NB4 (cell line): ENCODE data around the gene SLC43A3.
"Not testable (repeated sequence)": the region's sequence is repeated elsewhere in the genome, so short reads cannot be mapped to it uniquely, and the experiment has no call there.

Source experiments
- DNase-seq: peaks from one replicate; pipeline ENCODE4 v3.0.0; 2010; ENCODE audit warnings: low read depth
- H3K4me3 ChIP-seq: one replicate; pipeline ENCODE4 v1.5.1; 2011; ENCODE audit warnings: mild to moderate bottlenecking, low read depth, low read length, moderate library complexity
- MAX ChIP-seq: IDR thresholded peaks from 2 replicates; pipeline ENCODE4 v1.6.1; 2011; ENCODE audit warnings: low read depth, low read length
- MYC ChIP-seq: IDR thresholded peaks from 2 replicates; pipeline ENCODE4 v1.6.1; 2011; ENCODE audit warnings: low read depth, low read length
- POLR2A ChIP-seq: IDR thresholded peaks from 2 replicates; pipeline ENCODE4 v1.6.1; 2011; ENCODE audit warnings: mild to moderate bottlenecking; ENCODE audit not compliant: insufficient read length; ENCODE audit errors: extremely low read depth
- TF ChIP-seq, protein P1 (sequence below): IDR thresholded peaks from one replicate; pipeline ENCODE4 v1.5.1; 2012; ENCODE audit warnings: low read depth, low read length

SLC43A3 gene

GRCh38 chr11:57458060-57458409, 31.1 kb upstream of the SLC43A3 start:
- TF ChIP-seq MYC = no peak
- no peak for TF ChIP-seq MAX
- TF ChIP-seq POLR2A = no peak
- TF ChIP-seq, protein P1, sequence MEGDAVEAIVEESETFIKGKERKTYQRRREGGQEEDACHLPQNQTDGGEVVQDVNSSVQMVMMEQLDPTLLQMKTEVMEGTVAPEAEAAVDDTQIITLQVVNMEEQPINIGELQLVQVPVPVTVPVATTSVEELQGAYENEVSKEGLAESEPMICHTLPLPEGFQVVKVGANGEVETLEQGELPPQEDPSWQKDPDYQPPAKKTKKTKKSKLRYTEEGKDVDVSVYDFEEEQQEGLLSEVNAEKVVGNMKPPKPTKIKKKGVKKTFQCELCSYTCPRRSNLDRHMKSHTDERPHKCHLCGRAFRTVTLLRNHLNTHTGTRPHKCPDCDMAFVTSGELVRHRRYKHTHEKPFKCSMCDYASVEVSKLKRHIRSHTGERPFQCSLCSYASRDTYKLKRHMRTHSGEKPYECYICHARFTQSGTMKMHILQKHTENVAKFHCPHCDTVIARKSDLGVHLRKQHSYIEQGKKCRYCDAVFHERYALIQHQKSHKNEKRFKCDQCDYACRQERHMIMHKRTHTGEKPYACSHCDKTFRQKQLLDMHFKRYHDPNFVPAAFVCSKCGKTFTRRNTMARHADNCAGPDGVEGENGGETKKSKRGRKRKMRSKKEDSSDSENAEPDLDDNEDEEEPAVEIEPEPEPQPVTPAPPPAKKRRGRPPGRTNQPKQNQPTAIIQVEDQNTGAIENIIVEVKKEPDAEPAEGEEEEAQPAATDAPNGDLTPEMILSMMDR = no peak
- DNase-seq = no peak
- H3K4me3 ChIP-seq = no peak overlapping the region

GRCh38 chr11:57457643-57458023, 30.7 kb upstream of the SLC43A3 start:
- no peak overlapping the region for H3K4me3 ChIP-seq
- TF ChIP-seq, protein P1 = no peak
- TF ChIP-seq MAX = no peak
- TF ChIP-seq MYC = no peak
- TF ChIP-seq POLR2A = no peak
- no peak for DNase-seq

DNA sequence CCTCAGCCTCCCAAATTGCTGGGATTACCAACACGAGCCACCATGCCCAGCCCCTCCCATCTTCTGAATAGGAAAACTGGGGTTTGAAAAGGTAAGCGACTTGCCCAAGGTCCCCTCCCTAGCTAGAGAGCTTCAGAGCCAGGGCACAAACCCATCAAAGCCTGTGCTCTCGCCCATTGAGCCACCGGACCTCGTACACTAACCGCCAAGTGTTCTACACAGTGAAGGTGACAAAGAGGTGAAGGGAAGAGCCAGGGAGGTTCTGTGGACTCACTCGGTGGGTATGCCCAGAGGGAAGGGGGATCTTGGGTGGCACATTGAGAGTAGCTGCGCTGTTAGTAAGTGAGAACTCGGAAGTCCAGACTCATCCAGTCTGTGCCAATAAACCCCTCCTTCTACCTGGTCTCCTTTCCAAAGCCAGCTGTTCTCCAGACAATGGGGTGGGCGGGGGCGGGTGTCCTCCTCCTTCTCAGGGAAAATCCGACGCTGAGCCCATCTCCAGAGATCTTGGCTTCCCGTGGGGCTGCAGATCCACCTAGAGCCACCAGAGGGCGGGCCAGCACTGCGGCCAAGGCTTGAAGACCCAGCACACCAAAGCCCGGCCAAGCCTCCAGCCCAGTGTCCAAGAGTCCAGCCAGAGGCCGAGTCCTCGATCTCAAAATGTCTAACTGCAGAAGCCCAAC, 30.2 kb upstream of the SLC43A3 start:
- TF ChIP-seq MAX (no peak), MYC (no peak), POLR2A (no peak)
- TF ChIP-seq, protein P1 = peak; percentile 98
- DNase-seq = peak; percentile 82
- H3K4me3 ChIP-seq = no peak overlapping the region

GRCh38 chr11:57453543-57454177, 26.7 kb upstream of the SLC43A3 start:
- H3K4me3 ChIP-seq = no peak overlapping the region
- TF ChIP-seq, protein P1 = no peak
- TF ChIP-seq POLR2A (no peak), MYC (no peak), MAX (no peak)
- no peak for DNase-seq

- TF ChIP-seq MAX = no peak
- TF ChIP-seq, protein P1 = no peak
- no peak for TF ChIP-seq MYC
- TF ChIP-seq POLR2A = no peak
- no peak for DNase-seq
- no peak overlapping the region for H3K4me3 ChIP-seq
Measured at GRCh38 chr11:57446055-57446454, 19.1 kb upstream of the SLC43A3 start.

DNA sequence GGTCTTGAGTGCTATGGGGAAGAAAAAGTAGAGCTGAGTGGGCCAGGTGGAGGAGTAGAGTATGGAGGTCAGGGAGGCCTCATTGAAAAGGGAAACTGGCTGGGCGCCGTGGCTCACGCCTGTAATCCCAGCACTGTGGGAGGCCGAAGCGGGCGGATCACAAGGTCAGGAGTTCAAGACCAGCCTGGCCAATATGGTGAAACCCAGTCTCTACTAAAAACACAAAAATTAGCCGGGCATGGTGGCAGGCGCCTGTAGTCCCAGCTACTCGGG, 18.1 kb upstream of the SLC43A3 start:
- not testable (repeated sequence) for H3K4me3 ChIP-seq
- peak; percentile 50 for DNase-seq
